Lower leg skin (tissue), 3 donors: Measurements from ENCODE around the gene RHCG.

Experiments
- CTCF ChIP-seq, 3 donors: fragments of 450-650 bp; IDR thresholded peaks; one replicate each; pipeline ENCODE4 v1.5.1; 2016; ENCODE audit warnings: antibody characterized with exemption in 3 of 3, mild to moderate bottlenecking in 3 of 3, moderate library complexity in 2 of 3
- POLR2A ChIP-seq, 2 donors: fragments of 450-650 bp; IDR thresholded peaks; one replicate each; pipeline ENCODE4 v1.6.1; 2016 to 2017; ENCODE audit warnings: antibody characterized with exemption in 2 of 2, mild to moderate bottlenecking in 1 of 2, moderate library complexity in 1 of 2

GRCh38 chr15:89494031-89494430 is 2.4 kb downstream of the RHCG start:
- TF ChIP-seq POLR2A (IDR thresholded peaks at IDR 0.05) (no peak), CTCF (IDR thresholded peaks at IDR 0.05) (no peak)
